Nephron (organoid): ENCODE results near the gene NKAIN2.

Experiments
- H3K27ac Mint-ChIP-seq, 3 experiments: 2 replicates each; pipeline ENCODE4 v1.8.0; 2020; ENCODE audit warnings: mixed read lengths in 3 of 3, mild to moderate bottlenecking in 2 of 3, moderate library complexity in 1 of 3
- H3K27me3 Mint-ChIP-seq: 2 replicates; pipeline ENCODE4 v1.8.0; 2021; ENCODE audit warnings: low read depth, mild to moderate bottlenecking, moderate library complexity, mixed read lengths
- H3K36me3 Mint-ChIP-seq: 2 replicates; pipeline ENCODE4 v1.8.0; 2020; ENCODE audit warnings: low read depth, mixed read lengths
- H3K4me1 Mint-ChIP-seq: 2 replicates; pipeline ENCODE4 v1.8.0; 2020; ENCODE audit warnings: mixed read lengths
- H3K4me3 Mint-ChIP-seq, 3 experiments: 2 replicates each; pipeline ENCODE4 v1.8.0; 2020; ENCODE audit warnings: mild to moderate bottlenecking in 3 of 3, mixed read lengths in 3 of 3, moderate library complexity in 2 of 3
- H3K9me3 Mint-ChIP-seq: 2 replicates; pipeline ENCODE4 v1.8.0; 2020; ENCODE audit warnings: mixed read lengths
- TF ChIP-seq, protein P1 (sequence below), 3 experiments: fragments of 200-600 bp; sonication (generic); IDR thresholded peaks; one replicate each; pipeline ENCODE4 v1.5.0; 2021; ENCODE audit warnings: antibody characterized with exemption in 3 of 3; ENCODE audit not compliant: unreplicated experiment in 3 of 3

NKAIN2 gene

DNA sequence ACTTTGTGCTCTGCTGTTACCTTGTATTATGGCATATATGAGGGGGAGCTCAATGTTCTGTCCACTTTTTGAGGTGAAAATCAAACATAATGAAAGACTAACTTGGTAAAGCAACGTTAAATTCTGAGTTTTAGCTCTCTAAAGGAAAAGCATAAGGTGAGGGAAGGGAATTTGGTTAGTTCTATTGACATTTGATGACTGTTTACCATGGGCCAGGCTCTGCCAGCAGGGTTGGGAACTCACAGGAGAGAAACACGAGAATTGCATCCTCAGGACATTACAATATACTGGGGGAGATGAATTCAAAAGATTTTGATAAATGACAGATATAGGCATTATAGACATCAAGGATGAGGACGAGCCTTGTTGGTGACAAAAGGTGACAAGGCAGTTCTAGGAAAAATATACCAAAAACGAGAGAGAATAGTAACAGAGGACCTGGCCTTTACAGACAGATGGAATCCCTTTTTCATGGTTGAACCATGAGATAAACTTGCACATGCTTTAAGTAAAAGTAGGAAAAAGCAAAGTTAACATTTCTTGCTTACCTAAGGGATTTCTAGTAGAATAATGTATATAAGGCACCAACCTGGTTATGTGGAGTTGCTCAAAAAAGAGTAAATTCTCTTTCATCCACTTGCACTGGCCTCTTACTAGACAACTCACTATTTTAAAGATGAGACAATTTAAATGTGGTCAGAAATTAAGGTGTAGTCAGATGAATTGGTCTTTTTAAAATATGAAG lies 191.4 kb downstream of the NKAIN2 start:
- H3K9me3 Mint-ChIP-seq = no peaks in the 10 kb centered on the region
- no peak overlapping the region for H3K27ac Mint-ChIP-seq
- TF ChIP-seq, protein P1, sequence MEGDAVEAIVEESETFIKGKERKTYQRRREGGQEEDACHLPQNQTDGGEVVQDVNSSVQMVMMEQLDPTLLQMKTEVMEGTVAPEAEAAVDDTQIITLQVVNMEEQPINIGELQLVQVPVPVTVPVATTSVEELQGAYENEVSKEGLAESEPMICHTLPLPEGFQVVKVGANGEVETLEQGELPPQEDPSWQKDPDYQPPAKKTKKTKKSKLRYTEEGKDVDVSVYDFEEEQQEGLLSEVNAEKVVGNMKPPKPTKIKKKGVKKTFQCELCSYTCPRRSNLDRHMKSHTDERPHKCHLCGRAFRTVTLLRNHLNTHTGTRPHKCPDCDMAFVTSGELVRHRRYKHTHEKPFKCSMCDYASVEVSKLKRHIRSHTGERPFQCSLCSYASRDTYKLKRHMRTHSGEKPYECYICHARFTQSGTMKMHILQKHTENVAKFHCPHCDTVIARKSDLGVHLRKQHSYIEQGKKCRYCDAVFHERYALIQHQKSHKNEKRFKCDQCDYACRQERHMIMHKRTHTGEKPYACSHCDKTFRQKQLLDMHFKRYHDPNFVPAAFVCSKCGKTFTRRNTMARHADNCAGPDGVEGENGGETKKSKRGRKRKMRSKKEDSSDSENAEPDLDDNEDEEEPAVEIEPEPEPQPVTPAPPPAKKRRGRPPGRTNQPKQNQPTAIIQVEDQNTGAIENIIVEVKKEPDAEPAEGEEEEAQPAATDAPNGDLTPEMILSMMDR (IDR thresholded peaks at IDR 0.05; ENCODE audit: unreplicated experiment in 3 of 3) = no peak
- peaks cover 4% of the 10 kb centered on the region for H3K4me1 Mint-ChIP-seq
- H3K27me3 Mint-ChIP-seq = no peaks in the 10 kb centered on the region
- H3K36me3 Mint-ChIP-seq = no peaks in the 10 kb centered on the region
- no peak overlapping the region for H3K4me3 Mint-ChIP-seq

DNA sequence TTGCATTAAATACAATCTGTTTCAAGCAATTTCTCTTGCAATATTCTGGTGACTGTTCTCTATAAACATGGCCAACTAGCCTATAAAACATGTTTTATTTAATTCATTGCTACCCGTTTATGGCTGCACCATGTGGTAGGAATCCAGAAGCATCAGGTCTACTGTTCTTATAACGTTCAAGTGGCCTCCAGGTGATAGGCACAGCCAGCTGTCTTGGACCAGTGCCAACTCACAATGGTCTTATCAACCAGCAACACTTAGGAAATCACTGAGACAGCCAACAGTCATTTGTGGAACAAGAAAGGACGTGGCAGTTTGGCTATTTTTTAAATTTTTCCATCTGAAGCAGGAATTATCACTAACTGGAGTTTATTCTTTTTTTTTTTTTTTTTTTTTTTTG lies 193.6 kb downstream of the NKAIN2 start:
- Mint-ChIP-seq H3K4me3 (no peak overlapping the region), H3K9me3 (no peaks in the 10 kb centered on the region), H3K4me1 (peaks cover 6% of the 10 kb centered on the region), H3K27me3 (no peaks in the 10 kb centered on the region), H3K27ac (no peak overlapping the region), H3K36me3 (no peaks in the 10 kb centered on the region)
- TF ChIP-seq, protein P1 (IDR thresholded peaks at IDR 0.05; ENCODE audit: unreplicated experiment in 3 of 3) = no peak

DNA sequence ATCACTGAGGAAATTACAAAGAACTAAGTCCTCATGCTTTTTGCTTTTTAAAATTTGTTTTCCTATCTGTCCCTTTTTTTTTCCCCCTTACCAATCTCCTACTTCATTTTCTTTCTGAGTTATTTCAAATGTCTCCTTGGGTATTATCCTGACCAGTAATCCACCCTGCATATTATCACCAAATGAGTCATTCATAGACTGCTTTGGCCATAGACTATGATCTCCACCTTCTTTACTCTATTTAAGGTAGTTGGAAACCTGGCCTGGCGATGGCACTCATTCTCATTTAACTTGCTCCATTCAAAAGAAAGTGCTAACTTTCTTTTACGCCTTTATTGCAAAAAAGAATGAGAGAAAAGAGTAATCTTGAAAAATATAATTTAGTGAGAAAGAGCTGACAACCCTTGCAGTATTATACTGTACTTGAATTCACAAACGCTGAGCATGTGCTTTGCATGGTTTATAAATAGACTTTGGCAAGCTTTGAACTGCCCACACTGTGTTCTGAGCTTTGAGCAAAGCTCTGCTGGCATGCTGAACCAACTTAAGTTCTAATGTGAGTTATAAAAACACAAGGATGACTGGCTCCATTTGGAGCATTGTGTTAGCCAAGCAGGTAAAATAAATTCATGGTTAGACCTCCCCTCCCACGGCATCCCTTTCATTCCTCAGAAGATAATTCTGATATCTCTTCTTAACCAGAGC lies 198.9 kb downstream of the NKAIN2 start:
- Mint-ChIP-seq H3K27me3 (no peaks in the 10 kb centered on the region), H3K9me3 (no peaks in the 10 kb centered on the region), H3K4me3 (no peak overlapping the region), H3K36me3 (no peaks in the 10 kb centered on the region), H3K4me1 (peaks cover 31% of the 10 kb centered on the region), H3K27ac (peak overlapping the region in 1 of 3 experiments; percentile 3)
- TF ChIP-seq, protein P1 (IDR thresholded peaks at IDR 0.05; ENCODE audit: unreplicated experiment in 3 of 3) = no peak

DNA sequence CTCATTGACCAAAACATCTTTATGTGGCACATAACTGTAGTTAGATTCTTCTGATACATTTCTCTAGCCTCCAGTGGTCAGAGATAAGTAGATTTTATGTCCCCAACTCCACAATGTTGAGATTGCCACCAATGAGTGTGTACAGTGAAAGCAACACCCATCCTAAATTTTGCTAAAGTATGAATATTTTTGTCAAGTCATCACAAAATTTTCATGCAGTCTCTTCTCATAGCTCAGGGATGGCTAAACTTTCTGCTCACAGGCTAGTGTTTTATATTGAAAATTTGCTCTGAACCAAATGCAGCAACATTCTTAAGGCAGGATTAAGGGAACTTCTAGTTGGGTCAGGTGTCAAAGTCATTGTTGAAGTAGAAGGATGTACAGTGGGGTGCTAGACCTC lies 203.6 kb downstream of the NKAIN2 start:
- Mint-ChIP-seq H3K27me3 (peaks cover 4% of the 10 kb centered on the region), H3K4me1 (peaks cover 47% of the 10 kb centered on the region), H3K27ac (no peak overlapping the region), H3K36me3 (no peaks in the 10 kb centered on the region), H3K4me3 (no peak overlapping the region), H3K9me3 (no peaks in the 10 kb centered on the region)
- TF ChIP-seq, protein P1 (IDR thresholded peaks at IDR 0.05; ENCODE audit: unreplicated experiment in 3 of 3) = no peak

DNA sequence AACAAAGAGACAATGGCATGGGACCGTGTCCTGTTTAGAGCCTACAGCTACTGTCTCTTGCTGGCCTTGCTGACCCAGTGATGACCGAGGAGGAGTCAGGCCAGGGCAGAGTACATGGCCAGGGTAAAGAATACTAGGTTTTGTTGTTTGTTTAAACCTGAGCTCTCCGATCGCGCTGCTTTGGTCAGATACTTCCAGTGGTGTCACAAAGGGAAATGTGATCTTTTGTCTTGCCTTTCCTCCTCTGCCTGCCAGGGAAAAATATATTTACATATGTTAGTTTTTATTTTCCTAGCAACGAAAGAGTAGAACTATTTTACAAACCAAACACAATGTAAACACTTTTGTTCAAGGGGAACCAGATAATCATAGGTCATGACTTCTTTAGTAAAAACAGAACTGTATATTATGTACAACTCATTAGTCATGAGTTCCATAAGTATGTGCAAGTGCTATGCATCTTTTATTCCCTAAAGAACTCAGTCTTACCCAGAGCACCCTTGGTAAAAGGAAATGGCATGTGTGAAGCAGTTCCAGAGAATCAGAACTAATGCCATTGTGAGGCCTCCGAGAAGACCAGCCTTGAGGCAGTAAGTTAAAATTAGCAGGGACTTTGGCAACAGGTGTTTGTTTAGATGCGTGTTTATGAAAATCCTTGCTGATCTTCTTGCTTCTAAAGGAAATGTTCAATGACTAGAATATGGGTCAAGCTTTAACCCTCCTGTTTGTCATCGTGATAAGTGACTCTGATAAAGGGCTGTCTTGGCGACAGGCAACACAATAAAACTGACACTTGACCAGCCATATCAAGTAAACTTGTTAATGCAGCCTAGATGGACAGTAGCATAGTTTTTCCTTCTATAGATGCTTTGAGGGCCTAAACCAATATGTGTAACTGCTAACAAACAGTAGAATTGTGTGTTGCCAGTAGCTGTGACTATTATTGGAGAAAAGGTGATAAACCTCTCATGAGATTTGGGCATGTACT lies 204.6 kb downstream of the NKAIN2 start:
- no peaks in the 10 kb centered on the region for H3K9me3 Mint-ChIP-seq

More for the DNA sequence above, 204.6 kb downstream of the NKAIN2 start:
- Mint-ChIP-seq H3K4me3 (no peak overlapping the region), H3K36me3 (no peaks in the 10 kb centered on the region), H3K27ac (peak overlapping the region in 2 of 3 experiments; percentile 19 to 40), H3K27me3 (peaks cover 4% of the 10 kb centered on the region), H3K4me1 (peaks cover 36% of the 10 kb centered on the region)
- TF ChIP-seq, protein P1 (IDR thresholded peaks at IDR 0.05; ENCODE audit: unreplicated experiment in 3 of 3) = no peak
